Kidney (tissue), 14 donors: ENCODE data around the gene TAPT1. TPM values are rescaled to one million over a fixed set of nuclear protein-coding genes. Genes with fewer than 3 reads are reported as not detected.

Experiments
- DNase-seq, 5 donors: peaks; one replicate each; pipeline ENCODE4 v3.0.0-alpha.2; 2013 to 2020
- FAIRE-seq: peaks from 2 replicates; lab custom pipeline; 2012; peaks lifted over from hg19 to GRCh38; lab: Jason Lieb, UNC
- H3K27ac ChIP-seq, 2 donors: one replicate each; pipeline ENCODE4 v1.7.0; 2013; ENCODE audit warnings: low read depth in 2 of 2, low read length in 2 of 2, inconsistent platforms in 1 of 2
- H3K27me3 ChIP-seq: one replicate; pipeline ENCODE4 v1.7.1; 2013; ENCODE audit warnings: low read length, inconsistent platforms; ENCODE audit not compliant: control insufficient read depth, insufficient read depth
- H3K36me3 ChIP-seq, 3 donors: one replicate each; pipeline versions ENCODE4 v1.7.0 to v1.7.1; 2013; ENCODE audit warnings: low read length in 3 of 3, control low read depth in 1 of 3, inconsistent platforms in 1 of 3; ENCODE audit not compliant: insufficient read depth in 3 of 3, control insufficient read depth in 2 of 3
- H3K4me1 ChIP-seq, 3 donors: one replicate each; pipeline versions ENCODE4 v1.7.0 to v1.7.1; 2013; ENCODE audit warnings: low read length in 3 of 3, inconsistent platforms in 1 of 3, low read depth in 1 of 3; ENCODE audit not compliant: control insufficient read depth in 2 of 3, insufficient read depth in 2 of 3
- H3K4me3 ChIP-seq, 3 donors: one replicate each; pipeline versions ENCODE4 v1.7.0 to v1.8.1; 2013; ENCODE audit warnings: low read length in 3 of 3, control low read depth in 1 of 3, inconsistent platforms in 1 of 3
- H3K9ac ChIP-seq, 3 donors: one replicate each; pipeline versions ENCODE4 v1.7.0 to v1.7.1; 2013; ENCODE audit warnings: low read length in 3 of 3, control low read depth in 1 of 3, inconsistent platforms in 1 of 3
- H3K9me3 ChIP-seq, 3 donors: one replicate each; pipeline versions ENCODE4 v1.7.0 to v1.7.1; 2013; ENCODE audit warnings: low read length in 3 of 3, control low read depth in 1 of 3, inconsistent platforms in 1 of 3; ENCODE audit not compliant: control insufficient read depth in 2 of 3, insufficient read depth in 1 of 3
- CTCF ChIP-seq: IDR thresholded peaks from 3 replicates; pipeline ENCODE4 v1.5.1; 2012; ENCODE audit warnings: mild to moderate bottlenecking, moderate library complexity, borderline replicate concordance; ENCODE audit not compliant: insufficient read depth; ENCODE audit errors: extremely low read depth
- intact Hi-C: fragments of 100-400 bp; cut with DNase I; formaldehyde crosslinking; loops from one replicate; pipeline ENCODE4 v1.11.1; 2022
- polyA plus RNA-seq: library from polyadenylated mRNA; stranded (reverse); fragments of 350-450 nt; fragmentation: Illumina TruSeq; extraction: RNeasy Lipid Tissue Mini Kit (QIAGEN cat#74804); gene quantifications from one replicate; pipeline ENCODE4 v1.2.3, GENCODE V29; 2014; ENCODE audit warnings: low read depth, low replicate concordance; ENCODE audit not compliant: insufficient read depth
- total RNA-seq: library from RNA; stranded (reverse); fragmentation: NEBNext Ultra II Directional; extraction: Animal tissue kit (Norgen Biotek cat#: 25700); gene quantifications from one replicate; pipeline ENCODE4 v1.2.1, GENCODE V29; 2021
- donor health status: control.
- donor health status: control.
- donor health status: control.
- donor health status: control.
- donor health status: control.
- donor health status: DM: yes; HTN: yes; CAD: no.
- donor health status: Normal renal cell carcinoma (clear cell type).

Gene TAPT1
- total and polyA plus RNA-seq, 2 donors from 2014 or later: 20.8 to 36.8 TPM

- FAIRE-seq (no peak), DNase-seq (no peak)
- TF ChIP-seq CTCF: no peak
- Histone ChIP-seq H3K9me3 (no peaks in the 10 kb centered on the region), H3K9ac (no peak overlapping the region), H3K36me3 (peaks cover 0 to 14% (median 11%) of the 10 kb centered on the region in 3 donors), H3K27ac (no peak overlapping the region), H3K27me3 (no peaks in the 10 kb centered on the region), H3K4me1 (no peaks in the 10 kb centered on the region), H3K4me3 (no peak overlapping the region)
- intact Hi-C loops: no loop called here
These were observed 67.0 kb downstream of the TAPT1 start for GRCh38 chr4:16159286-16159685.

DNA sequence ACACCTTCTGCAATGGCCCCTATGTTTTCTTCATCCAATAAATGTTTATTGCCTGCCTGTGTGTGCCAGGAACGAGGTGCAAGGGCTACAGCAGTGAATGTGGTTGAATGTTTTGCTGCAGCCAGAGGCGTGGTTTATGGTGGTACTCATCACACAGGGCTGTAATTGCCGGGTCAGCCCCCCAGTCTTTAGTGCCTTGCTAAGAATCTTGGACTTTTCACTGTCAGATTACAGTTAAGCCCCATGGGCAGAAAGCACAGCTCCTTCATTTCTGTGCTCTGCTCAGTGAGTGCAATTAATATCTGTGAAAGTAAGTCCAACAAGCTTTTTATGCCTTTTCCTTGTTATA, 67.8 kb downstream of the TAPT1 start:
- intact Hi-C loops: no loop called here
- Histone ChIP-seq H3K4me3 (no peak overlapping the region), H3K9me3 (no peaks in the 10 kb centered on the region), H3K27me3 (no peaks in the 10 kb centered on the region), H3K36me3 (peaks cover 0 to 7% (median 5%) of the 10 kb centered on the region in 3 donors), H3K27ac (no peak overlapping the region), H3K9ac (no peak overlapping the region), H3K4me1 (no peaks in the 10 kb centered on the region)
- DNase-seq: peak in 1 of 5 donors; percentile 5
- TF ChIP-seq CTCF: no peak
- no peak for FAIRE-seq

GRCh38 chr4:16157609-16158503, 68.4 kb downstream of the TAPT1 start:
- DNase-seq (no peak), FAIRE-seq (no peak)
- Histone ChIP-seq H3K36me3 (peaks cover 0 to 4% (median 4%) of the 10 kb centered on the region in 3 donors), H3K9me3 (no peaks in the 10 kb centered on the region), H3K27me3 (no peaks in the 10 kb centered on the region), H3K27ac (no peak overlapping the region), H3K4me1 (no peaks in the 10 kb centered on the region), H3K9ac (no peak overlapping the region), H3K4me3 (no peak overlapping the region)
- intact Hi-C loops: no loop called here
- no peak for TF ChIP-seq CTCF
